ENCODE results near the gene COL4A5.

GRCh38 chrX:108731153-108731552 lies 291.5 kb downstream of the COL4A5 start:
- no peak for TF ChIP-seq POLR2A (IDR thresholded peaks at IDR 0.05)
- TF ChIP-seq CTCF (IDR thresholded peaks at IDR 0.05 in 8 of 11, conservative IDR thresholded peaks at IDR 0.05 in 3 of 11): no peak
